Tibial nerve (tissue), 4 donors: ENCODE results near the gene NDRG4.

Experiments
- EP300 ChIP-seq, 2 donors: sonication (generic); formaldehyde crosslinking; IDR thresholded peaks; one replicate each; pipeline ENCODE4 v1.6.1; 2017; ENCODE audit warnings: antibody characterized with exemption in 2 of 2, mild to moderate bottlenecking in 1 of 2
- POLR2A ChIP-seq, 2 donors: fragments of 450-650 bp; IDR thresholded peaks; one replicate each; pipeline ENCODE4 v1.6.1; 2017; ENCODE audit warnings: antibody characterized with exemption in 2 of 2, mild to moderate bottlenecking in 2 of 2, moderate library complexity in 2 of 2
- TF ChIP-seq, protein P1 (sequence below), 5 experiments: fragments of 200-600 bp in 3 of 5; fragments of 450-650 bp in 2 of 5; sonication (generic) in 3 of 5; IDR thresholded peaks; one replicate each; pipeline ENCODE4 v1.5.1; 2016 to 2019; ENCODE audit warnings: antibody characterized with exemption in 5 of 5, mild to moderate bottlenecking in 3 of 5, moderate library complexity in 2 of 5

DNA sequence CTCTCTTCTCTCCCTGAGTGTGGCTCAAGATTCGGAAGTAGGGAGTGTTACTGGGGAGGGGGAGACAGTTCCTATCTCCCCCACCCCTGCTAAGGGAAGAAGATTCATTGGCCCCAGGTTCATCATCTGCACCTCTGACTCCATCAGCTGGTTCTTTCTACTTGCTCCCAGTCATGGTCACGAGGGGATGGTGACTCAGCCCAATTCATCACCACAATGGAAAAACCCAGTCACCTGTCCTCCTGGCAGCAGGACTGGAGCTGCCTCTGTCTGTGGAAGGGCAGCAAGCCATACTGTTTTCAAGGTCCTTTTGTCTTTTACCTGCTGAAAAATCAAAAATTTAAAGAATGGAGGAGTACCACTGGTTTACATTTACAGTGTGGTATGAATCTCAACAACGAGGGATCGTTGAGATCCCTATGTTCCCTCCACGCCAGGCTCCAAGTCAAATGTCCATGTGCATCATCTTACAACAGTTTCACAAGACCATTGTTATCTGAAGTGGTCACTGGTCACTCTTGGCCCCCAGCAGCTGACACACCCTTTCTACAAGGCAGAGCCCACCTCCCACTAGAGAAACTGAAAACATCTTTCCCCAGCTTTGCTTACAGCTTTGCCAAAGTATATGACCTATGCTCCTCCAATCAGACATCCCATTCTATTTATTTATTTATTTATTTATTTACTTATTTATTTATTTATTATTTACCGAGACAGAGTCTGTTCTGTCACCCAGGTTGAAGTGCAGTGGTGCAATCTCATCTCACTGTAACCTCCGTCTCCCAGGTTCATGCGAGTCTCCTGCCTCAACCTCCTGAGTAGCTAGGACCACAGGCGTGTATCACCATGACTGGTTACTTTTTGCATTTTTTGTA lies 40.4 kb upstream of the NDRG4 start:
- TF ChIP-seq EP300 (IDR thresholded peaks at IDR 0.05) (no peak), POLR2A (IDR thresholded peaks at IDR 0.05) (no peak)
- TF ChIP-seq, protein P1, sequence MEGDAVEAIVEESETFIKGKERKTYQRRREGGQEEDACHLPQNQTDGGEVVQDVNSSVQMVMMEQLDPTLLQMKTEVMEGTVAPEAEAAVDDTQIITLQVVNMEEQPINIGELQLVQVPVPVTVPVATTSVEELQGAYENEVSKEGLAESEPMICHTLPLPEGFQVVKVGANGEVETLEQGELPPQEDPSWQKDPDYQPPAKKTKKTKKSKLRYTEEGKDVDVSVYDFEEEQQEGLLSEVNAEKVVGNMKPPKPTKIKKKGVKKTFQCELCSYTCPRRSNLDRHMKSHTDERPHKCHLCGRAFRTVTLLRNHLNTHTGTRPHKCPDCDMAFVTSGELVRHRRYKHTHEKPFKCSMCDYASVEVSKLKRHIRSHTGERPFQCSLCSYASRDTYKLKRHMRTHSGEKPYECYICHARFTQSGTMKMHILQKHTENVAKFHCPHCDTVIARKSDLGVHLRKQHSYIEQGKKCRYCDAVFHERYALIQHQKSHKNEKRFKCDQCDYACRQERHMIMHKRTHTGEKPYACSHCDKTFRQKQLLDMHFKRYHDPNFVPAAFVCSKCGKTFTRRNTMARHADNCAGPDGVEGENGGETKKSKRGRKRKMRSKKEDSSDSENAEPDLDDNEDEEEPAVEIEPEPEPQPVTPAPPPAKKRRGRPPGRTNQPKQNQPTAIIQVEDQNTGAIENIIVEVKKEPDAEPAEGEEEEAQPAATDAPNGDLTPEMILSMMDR (IDR thresholded peaks at IDR 0.05), result no peak
